T-cell (primary cell): ENCODE data around the gene ZFYVE19. TPM values are rescaled to one million over a fixed set of nuclear protein-coding genes. Genes with fewer than 3 reads are reported as not detected.
A peak's percentile ranks its signal among the peaks of the same experiment; 100 is the strongest.

Source experiments
- ATAC-seq, 4 experiments: fragments of 200-7000 bp in 3 of 4; fragments of 150-1000 bp in 1 of 4; cut with Tn5 transposase; replicated peaks in 1 of 4; 1 replicate in 3 of 4; 2 replicates in 1 of 4; pipeline ENCODE4 v1.10.0; 2021; ENCODE audit warnings: moderate library complexity in 3 of 4, mild to moderate bottlenecking in 2 of 4, moderate number of reproducible peaks in 1 of 4
- CTCF ChIA-PET, 2 donors: fragments of 300-600 bp; sonication (Branson Sonifier 250); formaldehyde crosslinking; loops; one replicate each; lab custom pipeline; 2022; ENCODE audit warnings: antibody characterized with exemption in 2 of 2; lab: Charles Lee
- POLR2A ChIA-PET, 2 donors: fragments of 300-600 bp; sonication (Branson Sonifier 250); formaldehyde crosslinking; loops; one replicate each; lab custom pipeline; 2022; ENCODE audit warnings: antibody characterized with exemption in 2 of 2; lab: Charles Lee
- DNase-seq, 35 experiments: peaks; one replicate each; pipeline versions ENCODE4 v3.0.0 to v3.0.0-alpha.2; 2013 to 2023
- H3K27ac ChIP-seq: one replicate; pipeline ENCODE4 v1.5.1; 2013; ENCODE audit warnings: low read length
- H3K27me3 ChIP-seq, 2 experiments: replicated peaks in 1 of 2; 1 replicate in 1 of 2; 2 replicates in 1 of 2; pipeline versions ENCODE4 v1.6.1 to v1.7.0; 2013; ENCODE audit warnings: low read length in 1 of 2, mixed read lengths in 1 of 2; ENCODE audit not compliant: control insufficient read depth in 2 of 2, insufficient read depth in 2 of 2; ENCODE audit errors: extremely low read depth in 1 of 2
- H3K36me3 ChIP-seq, 2 donors: 1 replicate in 1 of 2; 2 replicates in 1 of 2; pipeline versions ENCODE4 v1.6.1 to v1.7.0; 2013; ENCODE audit warnings: low read length in 1 of 2; ENCODE audit not compliant: control insufficient read depth in 2 of 2, insufficient read depth in 1 of 2; ENCODE audit errors: extremely low read depth in 1 of 2
- H3K4me1 ChIP-seq, 2 experiments: 1 replicate in 1 of 2; 2 replicates in 1 of 2; pipeline versions ENCODE4 v1.6.1 to v1.7.0; 2013; ENCODE audit warnings: low read length in 2 of 2, mixed read lengths in 1 of 2; ENCODE audit not compliant: insufficient read depth in 2 of 2, control insufficient read depth in 1 of 2; ENCODE audit errors: extremely low read depth in 1 of 2
- H3K4me3 ChIP-seq, 2 donors: 1 replicate in 1 of 2; 2 replicates in 1 of 2; pipeline versions ENCODE4 v1.5.1 to v1.7.0; 2013; ENCODE audit warnings: mild to moderate bottlenecking in 2 of 2, low read length in 1 of 2, moderate library complexity in 1 of 2; ENCODE audit not compliant: control insufficient read depth in 1 of 2; ENCODE audit errors: extremely low read depth in 1 of 2
- H3K9me3 ChIP-seq: 2 replicates; pipeline ENCODE4 v1.7.0; 2013
- H3K27ac Mint-ChIP-seq, 2 donors: one replicate each; pipeline ENCODE4 v1.8.0; 2020 to 2021; ENCODE audit warnings: mild to moderate bottlenecking in 2 of 2, mixed read lengths in 2 of 2
- H3K27me3 Mint-ChIP-seq, 2 donors: one replicate each; pipeline ENCODE4 v1.8.0; 2021 to 2022; ENCODE audit warnings: mixed read lengths in 2 of 2
- H3K36me3 Mint-ChIP-seq: one replicate; pipeline ENCODE4 v1.8.0; 2021; ENCODE audit warnings: mixed read lengths
- H3K4me1 Mint-ChIP-seq, 3 donors: one replicate each; pipeline ENCODE4 v1.8.0; 2020 to 2022; ENCODE audit warnings: mixed read lengths in 3 of 3, mild to moderate bottlenecking in 1 of 3
- H3K4me3 Mint-ChIP-seq, 3 donors: one replicate each; pipeline ENCODE4 v1.8.0; 2020 to 2022; ENCODE audit warnings: mild to moderate bottlenecking in 3 of 3, mixed read lengths in 3 of 3, moderate library complexity in 3 of 3
- H3K9me3 Mint-ChIP-seq, 3 donors: one replicate each; pipeline ENCODE4 v1.8.0; 2020 to 2022; ENCODE audit warnings: mixed read lengths in 3 of 3
- WGBS: methylation state at CpG from one replicate; pipeline ENCODE4 v1.1.5; 2013; ENCODE audit warnings: missing lambda C conversion rate; ENCODE audit not compliant: insufficient coverage; 5-methylcytosine and 5-hydroxymethylcytosine counted together
- total RNA-seq, 35 experiments: library from RNA in 6 of 35; stranded (reverse) in 6 of 35; fragments of 120-200 nt in 1 of 35; gene quantifications; one replicate each; pipeline versions ENCODE4 v1.2.1 to v1.2.4 and lab custom pipeline; 2013 to 2026

Gene ZFYVE19
- total RNA-seq, 5 donors from 2014 or later (not counting 1 experiment from before 2014, with no cell fraction given): 20.0 to 38.9 (median 30.8) TPM

GRCh38 chr15:40787344-40787841 is 19.5 kb upstream of the ZFYVE19 start:
- Histone ChIP-seq H3K4me1 (peaks cover 3 to 25% of the 10 kb centered on the region in 2 experiments), H3K4me3 (no peak overlapping the region), H3K27me3 (no peaks in the 10 kb centered on the region), H3K36me3 (peaks cover 0 to 6% of the 10 kb centered on the region in 2 donors), H3K27ac (peak overlapping the region; percentile 30), H3K9me3 (no peaks in the 10 kb centered on the region)
- Mint-ChIP-seq H3K9me3 (no peaks in the 10 kb centered on the region), H3K36me3 (peaks cover 6% of the 10 kb centered on the region), H3K4me1 (peaks cover 26 to 32% (median 27%) of the 10 kb centered on the region in 3 donors), H3K4me3 (peak overlapping the region in 1 of 3 donors; percentile 47), H3K27ac (peak overlapping the region; percentile 54 to 55), H3K27me3 (no peaks in the 10 kb centered on the region)
- ChIA-PET POLR2A (interaction anchor here in 1 of 2 donors (0.6 to 0.7 kb wide), 2 partner anchors 14 to 116 kb away, joined by 3 read pairs; no protein-coding TSS in a partner anchor), CTCF (interaction anchor here (0.6 to 1.6 kb wide), 4 partner anchors 17 to 108 kb away, joined by 3 to 5 read pairs (median 4); partner anchors contain the start of genes DNAJC17 (in 1 of the 2), RAD51 (in 1 of the 2) and ZFYVE19 (in 1 of the 2))
- peak; percentile 67 to 74 (median 70) for ATAC-seq
- WGBS: 57% methylated on average over 1 of the region's 4 CpGs
- DNase-seq: peak in 32 of 35 experiments; percentile 4 to 59 (median 41)

GRCh38 chr15:40787991-40788390 is 18.9 kb upstream of the ZFYVE19 start:
- Histone ChIP-seq H3K4me3 (no peak overlapping the region), H3K9me3 (no peaks in the 10 kb centered on the region), H3K27ac (peak overlapping the region; percentile 30), H3K27me3 (no peaks in the 10 kb centered on the region), H3K4me1 (peaks cover 3 to 22% of the 10 kb centered on the region in 2 experiments), H3K36me3 (peaks cover 0 to 9% of the 10 kb centered on the region in 2 donors)
- ChIA-PET POLR2A (interaction anchor here in 1 of 2 donors (0.6 kb wide), 2 partner anchors 13 to 831 kb away, joined by 3 read pairs; no protein-coding TSS in a partner anchor), CTCF (interaction anchor here (0.6 to 1.6 kb wide), 4 partner anchors 19 to 176 kb away, joined by 3 to 5 read pairs (median 4); partner anchors contain the start of genes DNAJC17 (in 1 of the 2), RAD51 (in 1 of the 2) and ZFYVE19 (in 1 of the 2))
- WGBS: 82% methylated on average over 5 of the region's 6 CpGs
- Mint-ChIP-seq H3K4me1 (peaks cover 23 to 27% (median 23%) of the 10 kb centered on the region in 3 donors), H3K9me3 (no peaks in the 10 kb centered on the region), H3K27me3 (no peaks in the 10 kb centered on the region), H3K4me3 (no peak overlapping the region), H3K27ac (no peak overlapping the region), H3K36me3 (peaks cover 6% of the 10 kb centered on the region)
- ATAC-seq (peak in 1 of 4 experiments; percentile 22), DNase-seq (no peak)

- Mint-ChIP-seq H3K9me3 (no peaks in the 10 kb centered on the region), H3K27ac (no peak overlapping the region), H3K36me3 (peaks cover 14% of the 10 kb centered on the region), H3K27me3 (no peaks in the 10 kb centered on the region), H3K4me3 (peak overlapping the region in 1 of 3 donors; percentile 3), H3K4me1 (peaks cover 23 to 35% (median 23%) of the 10 kb centered on the region in 3 donors)
- no peak overlapping the region for H3K4me3 ChIP-seq
- ChIA-PET CTCF (no interaction called here), POLR2A (interaction anchor here in 1 of 2 donors (0.7 kb wide), 1 partner anchor 276 kb away, joined by 4 read pairs; no protein-coding TSS in a partner anchor)
- no peaks in the 10 kb centered on the region for H3K9me3 ChIP-seq
- DNase-seq: no peak
- WGBS: 97% methylated on average over 5 of the region's 5 CpGs
- H3K36me3 ChIP-seq: peaks cover 0 to 13% of the 10 kb centered on the region in 2 donors
- peaks cover 3 to 22% of the 10 kb centered on the region in 2 experiments for H3K4me1 ChIP-seq
- H3K27me3 ChIP-seq: no peaks in the 10 kb centered on the region
- no peak for ATAC-seq
- no peak overlapping the region for H3K27ac ChIP-seq
These were observed 17.8 kb upstream of the ZFYVE19 start for GRCh38 chr15:40789119-40789518.

GRCh38 chr15:40789999-40790398 is 16.9 kb upstream of the ZFYVE19 start:
- ATAC-seq (no peak), DNase-seq (no peak)
- no peaks in the 10 kb centered on the region for H3K9me3 Mint-ChIP-seq
- Histone ChIP-seq H3K4me3 (no peak overlapping the region), H3K9me3 (no peaks in the 10 kb centered on the region), H3K36me3 (peaks cover 0 to 13% of the 10 kb centered on the region in 2 donors), H3K27ac (no peak overlapping the region), H3K27me3 (no peaks in the 10 kb centered on the region), H3K4me1 (peaks cover 3 to 22% of the 10 kb centered on the region in 2 experiments)
- no peaks in the 10 kb centered on the region for H3K27me3 Mint-ChIP-seq
- CTCF ChIA-PET: interaction anchor here in 1 of 2 donors (0.6 kb wide), 1 partner anchor 93 kb away, joined by 7 read pairs; no protein-coding TSS in a partner anchor
- H3K36me3 Mint-ChIP-seq: peaks cover 14% of the 10 kb centered on the region
- no peak overlapping the region for H3K27ac Mint-ChIP-seq
- WGBS: 96% methylated on average over 5 of the region's 8 CpGs
- no peak overlapping the region for H3K4me3 Mint-ChIP-seq
- POLR2A ChIA-PET: no interaction called here
- H3K4me1 Mint-ChIP-seq: peaks cover 23 to 35% (median 23%) of the 10 kb centered on the region in 3 donors

- no peaks in the 10 kb centered on the region for H3K27me3 Mint-ChIP-seq
- H3K36me3 ChIP-seq: peaks cover 0 to 13% of the 10 kb centered on the region in 2 donors
- peaks cover 3 to 22% of the 10 kb centered on the region in 2 experiments for H3K4me1 ChIP-seq
- no peak overlapping the region for H3K27ac ChIP-seq
- ChIA-PET POLR2A (no interaction called here), CTCF (no interaction called here)
- no peak for DNase-seq
- no peaks in the 10 kb centered on the region for H3K9me3 ChIP-seq
- ATAC-seq: no peak
- no CpG with 5 or more reads among the region's 3 CpGs for WGBS
- H3K27ac Mint-ChIP-seq: no peak overlapping the region
- no peaks in the 10 kb centered on the region for H3K9me3 Mint-ChIP-seq
- peaks cover 23 to 38% (median 27%) of the 10 kb centered on the region in 3 donors for H3K4me1 Mint-ChIP-seq
- peaks cover 14% of the 10 kb centered on the region for H3K36me3 Mint-ChIP-seq
- no peaks in the 10 kb centered on the region for H3K27me3 ChIP-seq
- H3K4me3 ChIP-seq: no peak overlapping the region
- H3K4me3 Mint-ChIP-seq: no peak overlapping the region
These were observed 16.2 kb upstream of the ZFYVE19 start for GRCh38 chr15:40790718-40791117.

- ChIA-PET POLR2A (interaction anchor here in 1 of 2 donors (0.6 kb wide), 1 partner anchor 125 kb away, joined by 3 read pairs; no protein-coding TSS in a partner anchor), CTCF (interaction anchor here in 1 of 2 donors (0.7 kb wide), 1 partner anchor 27 kb away, joined by 5 read pairs; no protein-coding TSS in a partner anchor)
- no peak overlapping the region for H3K27ac Mint-ChIP-seq
- H3K4me3 Mint-ChIP-seq: no peak overlapping the region
- Histone ChIP-seq H3K36me3 (peaks cover 0 to 16% of the 10 kb centered on the region in 2 donors), H3K4me3 (no peak overlapping the region), H3K4me1 (peaks cover 0 to 15% of the 10 kb centered on the region in 2 experiments), H3K27me3 (no peaks in the 10 kb centered on the region), H3K27ac (no peak overlapping the region), H3K9me3 (no peaks in the 10 kb centered on the region)
- H3K4me1 Mint-ChIP-seq: peaks cover 21 to 35% (median 27%) of the 10 kb centered on the region in 3 donors
- DNase-seq: no peak
- H3K9me3 Mint-ChIP-seq: no peaks in the 10 kb centered on the region
- no peaks in the 10 kb centered on the region for H3K27me3 Mint-ChIP-seq
- peaks cover 20% of the 10 kb centered on the region for H3K36me3 Mint-ChIP-seq
- no CpG with 5 or more reads among the region's 3 CpGs for WGBS
- ATAC-seq: no peak
These were observed 14.5 kb upstream of the ZFYVE19 start for GRCh38 chr15:40792394-40792793.
